ENCODE measurements around the gene NPEPL1. TPM values are rescaled to one million over a fixed set of nuclear protein-coding genes. Genes with fewer than 3 reads are reported as not detected.

NPEPL1 gene
- 25.2 and 26.6 TPM in 2 replicates for total RNA-seq

GRCh38 chr20:58692579-58693225 is at the start of gene NPEPL1:
Gene NPEPL1 (plus strand): TSS chr20:58692800. CDS start chr20:58692901, 101 bp downstream.

GRCh38 chr20:58650776-58651558 is 41.6 kb upstream of the NPEPL1 start, which contains the start of gene STX16:
Gene STX16 (plus strand): TSS chr20:58651283. CDS start chr20:58652007, 724 bp downstream.

Other genes starting within 250 kb of the NPEPL1 start
- 7.0 and 14.1 TPM in 2 replicates for gene APCDD1L, start 177.4 kb upstream of the NPEPL1 start, total RNA-seq
- 34.7 and 55.7 TPM in 2 replicates for gene STX16, start 41.5 kb upstream of the NPEPL1 start, total RNA-seq
- gene GNAS-AS1, start 158.1 kb downstream of the NPEPL1 start, total RNA-seq: 0.71 and 1.2 TPM in 2 replicates
- gene GNAS, start 159.9 kb downstream of the NPEPL1 start, total RNA-seq: 386 and 451 TPM in 2 replicates

Measured in smooth muscle cell of bladder (primary cell).